HCT116 (cell line): Measurements from ENCODE around the gene ARHGEF11. TPM values are rescaled to one million over a fixed set of nuclear protein-coding genes. Genes with fewer than 3 reads are reported as not detected.

Experiments used
- ATAC-seq: fragments of 200-7000 bp; cut with Tn5 transposase; 2 replicates; pipeline ENCODE4 v1.9.1; 2020; ENCODE audit warnings: mild to moderate bottlenecking, moderate library complexity
- BruUV-seq: library from RNA; stranded (reverse); fragments of 400-500 nt; replicated peaks from 2 replicates; lab custom pipeline; 2021; lab: Mats Ljungman, UMichigan
- CTCF ChIA-PET: fragments of 300-600 bp; sonication (Branson Sonifier 250); formaldehyde crosslinking; loops from one replicate; lab custom pipeline; 2021; ENCODE audit warnings: antibody characterized with exemption; lab: Charles Lee
- POLR2A ChIA-PET: fragments of 300-600, 350-600 bp; sonication (Branson Sonifier 250); formaldehyde crosslinking; loops from one replicate; lab custom pipeline; 2021; ENCODE audit warnings: antibody characterized with exemption; lab: Charles Lee
- RAD21 ChIA-PET, 2 experiments: fragments of 300-600 bp; sonication (Branson Sonifier 250); formaldehyde crosslinking; loops; one replicate each; lab custom pipeline; 2023; ENCODE audit warnings: low total read pairs in 2 of 2; ENCODE audit not compliant: uncharacterized antibody in 2 of 2, unreplicated experiment in 2 of 2, low non-redundant PET in 1 of 2; lab: Charles Lee
- DNase-seq: peaks from one replicate; pipeline ENCODE4 v3.0.0-alpha.2; 2010; ENCODE audit warnings: low read depth, low spot score
- H2AFZ ChIP-seq: fragments of 200-600 bp; shearing (Covaris generic), sonication (generic); 2 replicates; pipeline ENCODE4 v1.6.1; 2017; ENCODE audit warnings: low read depth, mixed run types, mixed read lengths, antibody characterized with exemption, low read length; ENCODE audit not compliant: poor library complexity, severe bottlenecking
- H3K27ac ChIP-seq: 2 replicates; pipeline ENCODE4 v1.5.1; 2012; ENCODE audit warnings: low read depth, low read length
- H3K27me3 ChIP-seq: fragments of 200-600 bp; sonication (generic); 2 replicates; pipeline ENCODE4 v1.6.1; 2016; ENCODE audit warnings: mixed run types, low read length, mixed read lengths; ENCODE audit not compliant: insufficient read depth
- H3K36me3 ChIP-seq, 2 experiments: fragments of 200-500 bp in 1 of 2; fragments of 200-600 bp in 1 of 2; sonication (Bioruptor generic) in 1 of 2; sonication (generic) in 1 of 2; 2 replicates each; pipeline versions ENCODE4 v1.5.1 to v1.6.1; 2014 to 2016; ENCODE audit warnings: low read length in 2 of 2, inconsistent platforms in 1 of 2, mixed read lengths in 1 of 2, mixed run types in 1 of 2; ENCODE audit not compliant: insufficient read depth in 2 of 2, control insufficient read depth in 1 of 2
- H3K4me1 ChIP-seq, 2 experiments: fragments of 200-600 bp in 1 of 2; sonication (generic) in 1 of 2; 2 replicates each; pipeline versions ENCODE4 v1.5.1 to v1.6.1; 2012 to 2017; ENCODE audit warnings: low read length in 2 of 2, inconsistent platforms in 1 of 2, mild to moderate bottlenecking in 1 of 2, mixed read lengths in 1 of 2, mixed run types in 1 of 2, moderate library complexity in 1 of 2; ENCODE audit not compliant: insufficient read depth in 2 of 2, control insufficient read depth in 1 of 2
- H3K4me2 ChIP-seq: fragments of 200-600 bp; sonication (generic); 2 replicates; pipeline ENCODE4 v1.6.1; 2017; ENCODE audit warnings: mixed run types, low read length, mixed read lengths
- H3K4me3 ChIP-seq, 2 experiments: fragments of 200-600 bp in 1 of 2; sonication (generic) in 1 of 2; replicated peaks in 1 of 2; 2 replicates each; pipeline ENCODE4 v1.5.1; 2011 to 2016; ENCODE audit warnings: low read length in 2 of 2, control low read depth in 1 of 2, low read depth in 1 of 2, mild to moderate bottlenecking in 1 of 2, mixed read lengths in 1 of 2, mixed run types in 1 of 2
- H3K79me2 ChIP-seq: fragments of 200-600 bp; sonication (generic); 2 replicates; pipeline ENCODE4 v1.6.1; 2017; ENCODE audit warnings: mild to moderate bottlenecking, mixed run types, low read length, moderate library complexity, mixed read lengths; ENCODE audit not compliant: insufficient read depth
- H3K9ac ChIP-seq: fragments of 200-600 bp; sonication (generic); 2 replicates; pipeline ENCODE4 v1.6.1; 2016; ENCODE audit warnings: low read length, mixed read lengths
- H3K9me2 ChIP-seq: fragments of 200-600 bp; sonication (generic), shearing (Covaris generic); 2 replicates; pipeline ENCODE4 v1.6.1; 2017; ENCODE audit warnings: mixed run types, mild to moderate bottlenecking, moderate library complexity; ENCODE audit not compliant: insufficient read depth
- H3K9me3 ChIP-seq, 2 experiments: fragments of 200-500 bp in 1 of 2; fragments of 200-600 bp in 1 of 2; sonication (Bioruptor generic) in 1 of 2; sonication (generic) in 1 of 2; 2 replicates each; pipeline ENCODE4 v1.6.1; 2014 to 2017; ENCODE audit warnings: low read length in 2 of 2, mixed read lengths in 2 of 2, inconsistent platforms in 1 of 2, low read depth in 1 of 2, mild to moderate bottlenecking in 1 of 2, mixed run types in 1 of 2, moderate library complexity in 1 of 2; ENCODE audit not compliant: control insufficient read depth in 1 of 2, insufficient read depth in 1 of 2
- H4K20me1 ChIP-seq: fragments of 200-600 bp; sonication (generic), shearing (Covaris generic); 2 replicates; pipeline ENCODE4 v1.6.1; 2017; ENCODE audit warnings: mixed run types, mild to moderate bottlenecking, moderate library complexity; ENCODE audit not compliant: insufficient read depth
- CEBPB ChIP-seq: IDR thresholded peaks from 2 replicates; pipeline ENCODE4 v1.6.1; 2012; ENCODE audit warnings: low read depth
- CTCF ChIP-seq, 3 experiments: fragments of 200-600 bp in 1 of 3; sonication (generic) in 1 of 3; IDR thresholded peaks in 2 of 3; conservative IDR thresholded peaks in 1 of 3; 2 replicates each; pipeline ENCODE4 v1.5.1; 2012 to 2017; ENCODE audit warnings: low read depth in 2 of 3, low read length in 2 of 3, antibody characterized with exemption in 1 of 3, borderline replicate concordance in 1 of 3, control low read depth in 1 of 3, mild to moderate bottlenecking in 1 of 3, mixed read lengths in 1 of 3, mixed run types in 1 of 3, moderate library complexity in 1 of 3; ENCODE audit not compliant: insufficient read depth in 1 of 3
- ELF1 ChIP-seq: IDR thresholded peaks from 2 replicates; pipeline ENCODE4 v1.6.1; 2012; ENCODE audit warnings: low read depth, borderline replicate concordance
- EZH2 ChIP-seq: fragments of 200-600 bp; sonication (generic); IDR thresholded peaks from 2 replicates; pipeline ENCODE4 v1.6.1; 2017; ENCODE audit warnings: antibody characterized with exemption, mixed run types
- FOSL1 ChIP-seq: IDR thresholded peaks from 2 replicates; pipeline ENCODE4 v1.6.1; 2012; ENCODE audit warnings: low read depth
- JUND ChIP-seq: IDR thresholded peaks from 2 replicates; pipeline ENCODE4 v1.6.1; 2012
- MAX ChIP-seq: IDR thresholded peaks from 2 replicates; pipeline ENCODE4 v1.6.1; 2012
- POLR2AphosphoS5 ChIP-seq: IDR thresholded peaks from 2 replicates; pipeline ENCODE4 v1.6.1; 2011; ENCODE audit warnings: mild to moderate bottlenecking, low read depth, low read length, moderate library complexity
- REST ChIP-seq: IDR thresholded peaks from 2 replicates; pipeline ENCODE4 v1.6.1; 2012; ENCODE audit warnings: low read depth
- SRF ChIP-seq: IDR thresholded peaks from 2 replicates; pipeline ENCODE4 v1.6.1; 2012; ENCODE audit warnings: low read depth
- TCF7L2 ChIP-seq: IDR thresholded peaks from 2 replicates; pipeline ENCODE4 v1.7.0; 2011; ENCODE audit warnings: borderline replicate concordance, inconsistent platforms; ENCODE audit not compliant: insufficient read depth, insufficient read length; ENCODE audit errors: extremely low read depth
- YY1 ChIP-seq: IDR thresholded peaks from 2 replicates; pipeline ENCODE4 v1.6.1; 2011; ENCODE audit warnings: low read length, low read depth, moderate library complexity, mild to moderate bottlenecking; ENCODE audit not compliant: insufficient replicate concordance; ENCODE audit errors: extremely low read depth
- ZNF274 ChIP-seq: fragments of 200-500 bp; sonication (Bioruptor generic); IDR thresholded peaks from 2 replicates; pipeline ENCODE4 v1.6.1; 2014; ENCODE audit warnings: mild to moderate bottlenecking, low read depth, low read length, inconsistent platforms
- intact Hi-C: fragments of 100-400 bp; cut with micrococcal nuclease; formaldehyde crosslinking; loops from 2 replicates; pipeline ENCODE4 v1.10.0; 2022
- total RNA-seq: library from RNA; stranded (reverse); gene quantifications from one replicate; pipeline ENCODE4 v1.2.1, GENCODE V29; 2021; ENCODE audit not compliant: unreplicated experiment

The ARHGEF11 gene
- total RNA-seq, 1 experiment from 2014 or later: 28.9 TPM

GRCh38 chr1:156930483-156930882 is 115.1 kb downstream of the ARHGEF11 start:
- no peak for TF ChIP-seq EZH2
- TF ChIP-seq YY1: no peak
- TF ChIP-seq JUND: no peak
- TF ChIP-seq POLR2AphosphoS5: no peak
- no peak for TF ChIP-seq ELF1
- TF ChIP-seq MAX: no peak
- no peak for TF ChIP-seq TCF7L2
- no peak for TF ChIP-seq CEBPB
- TF ChIP-seq ZNF274: no peak
- TF ChIP-seq CTCF (IDR thresholded peaks at IDR 0.05 in 2 of 3, conservative IDR thresholded peaks at IDR 0.05 in 1 of 3; ENCODE audit: borderline replicate concordance in 1 of 3, insufficient read depth in 1 of 3, low read depth in 2 of 3, low read length in 2 of 3): no peak
- no peak for TF ChIP-seq SRF
- no peak for TF ChIP-seq FOSL1
- no peak for TF ChIP-seq REST
- no peak overlapping the region for H3K4me3 ChIP-seq
- H3K9me3 ChIP-seq: no peaks in the 10 kb centered on the region
- H3K4me1 ChIP-seq: peaks cover 20 to 27% of the 10 kb centered on the region in 2 experiments
- RAD21 ChIA-PET: no interaction called here
- CTCF ChIA-PET: no interaction called here
- H2AFZ ChIP-seq: no peak overlapping the region
- intact Hi-C loops: no loop called here
- H3K27me3 ChIP-seq: no peaks in the 10 kb centered on the region
- H4K20me1 ChIP-seq: no peaks in the 10 kb centered on the region
- no peak overlapping the region for H3K27ac ChIP-seq
- no peaks in the 10 kb centered on the region; a peak in 1 of 4 replicates for H3K36me3 ChIP-seq
- POLR2A ChIA-PET: no interaction called here
- DNase-seq: no peak
- BruUV-seq: no TSS peak
- H3K4me2 ChIP-seq: no peak overlapping the region
- H3K9me2 ChIP-seq: no peaks in the 10 kb centered on the region
- ATAC-seq: no peak
- no peak overlapping the region for H3K9ac ChIP-seq
- no peaks in the 10 kb centered on the region for H3K79me2 ChIP-seq
